HEK293T (cell line): ENCODE data around the gene RDH14.

Experiments
- CTCF ChIA-PET: fragments of 350-600 bp; formaldehyde crosslinking; extraction: SDS; loops from one replicate; lab custom pipeline; 2021; ENCODE audit warnings: antibody characterized with exemption, inconsistent platforms; lab: Yijun Ruan, JAX
- POLR2A ChIA-PET: fragments of 350-600 bp; formaldehyde crosslinking; extraction: SDS; loops from one replicate; lab custom pipeline; 2020; ENCODE audit warnings: antibody characterized with exemption, inconsistent platforms; lab: Yijun Ruan, JAX
- DNase-seq: peaks from one replicate; pipeline ENCODE4 v3.0.0; 2012; ENCODE audit warnings: mixed read lengths; ENCODE audit errors: extremely low spot score
- CTBP1 ChIP-seq: fragments of 450-650 bp; IDR thresholded peaks from 2 replicates; pipeline ENCODE4 v1.6.1; 2016; ENCODE audit warnings: borderline replicate concordance
- ELF4 ChIP-seq: fragments of 450-650 bp; IDR thresholded peaks from 2 replicates; pipeline ENCODE4 v1.6.1; 2017; ENCODE audit warnings: antibody characterized with exemption
- FOXA1 ChIP-seq: fragments of 450-650 bp; IDR thresholded peaks from 2 replicates; pipeline ENCODE4 v1.6.1; 2016; ENCODE audit warnings: mild to moderate bottlenecking
- FOXK2 ChIP-seq: fragments of 450-650 bp; IDR thresholded peaks from 2 replicates; pipeline ENCODE4 v1.6.1; 2016; ENCODE audit warnings: mild to moderate bottlenecking
- FOXM1 ChIP-seq: fragments of 450-650 bp; IDR thresholded peaks from 2 replicates; pipeline ENCODE4 v1.6.1; 2017; ENCODE audit warnings: mild to moderate bottlenecking, borderline replicate concordance
- HDGF ChIP-seq: fragments of 450-650 bp; IDR thresholded peaks from 2 replicates; pipeline ENCODE4 v1.6.1; 2017; ENCODE audit warnings: antibody characterized with exemption, borderline replicate concordance
- L3MBTL2 ChIP-seq: fragments of 450-650 bp; conservative IDR thresholded peaks from 2 replicates; pipeline ENCODE4 v1.6.1; 2016; ENCODE audit warnings: mild to moderate bottlenecking
- LEF1 ChIP-seq: fragments of 450-650 bp; IDR thresholded peaks from 2 replicates; pipeline ENCODE4 v1.6.1; 2017; ENCODE audit warnings: mild to moderate bottlenecking, borderline replicate concordance
- SUZ12 ChIP-seq: fragments of 450-650 bp; IDR thresholded peaks from 2 replicates; pipeline ENCODE4 v1.6.1; 2016; ENCODE audit warnings: mild to moderate bottlenecking
- ZNF384 ChIP-seq: fragments of 450-650 bp; IDR thresholded peaks from 2 replicates; pipeline ENCODE4 v1.6.1; 2016
- TF ChIP-seq, protein P1 (sequence below): fragments of 450-650 bp; IDR thresholded peaks from 2 replicates; pipeline ENCODE4 v1.6.1; 2016

RDH14 gene

GRCh38 chr2:18505703-18506341, 54.6 kb downstream of the RDH14 start:
- TF ChIP-seq CTBP1 (no peak), FOXA1 (no peak), L3MBTL2 (no peak), SUZ12 (no peak), FOXM1 (no peak), ELF4 (no peak), ZNF384 (no peak), LEF1 (no peak), HDGF (no peak), FOXK2 (no peak)
- TF ChIP-seq, protein P1, sequence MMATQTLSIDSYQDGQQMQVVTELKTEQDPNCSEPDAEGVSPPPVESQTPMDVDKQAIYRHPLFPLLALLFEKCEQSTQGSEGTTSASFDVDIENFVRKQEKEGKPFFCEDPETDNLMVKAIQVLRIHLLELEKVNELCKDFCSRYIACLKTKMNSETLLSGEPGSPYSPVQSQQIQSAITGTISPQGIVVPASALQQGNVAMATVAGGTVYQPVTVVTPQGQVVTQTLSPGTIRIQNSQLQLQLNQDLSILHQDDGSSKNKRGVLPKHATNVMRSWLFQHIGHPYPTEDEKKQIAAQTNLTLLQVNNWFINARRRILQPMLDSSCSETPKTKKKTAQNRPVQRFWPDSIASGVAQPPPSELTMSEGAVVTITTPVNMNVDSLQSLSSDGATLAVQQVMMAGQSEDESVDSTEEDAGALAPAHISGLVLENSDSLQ, result no peak
- CTCF ChIA-PET, result no interaction called here
- POLR2A ChIA-PET, result no interaction called here
- no peak for DNase-seq
